HepG2 (cell line): ENCODE measurements around the gene SNRPD3. TPM values are rescaled to one million over a fixed set of nuclear protein-coding genes. Genes with fewer than 3 reads are reported as not detected.

Source experiments
- ATF2 ChIP-seq: sonication (generic); formaldehyde crosslinking; IDR thresholded peaks from 2 replicates; pipeline ENCODE4 v1.4.0; 2020; ENCODE audit warnings: missing genetic modification reagents
- DR1 ChIP-seq: sonication (generic); formaldehyde crosslinking; IDR thresholded peaks from 2 replicates; pipeline ENCODE4 v1.8.0; 2021; ENCODE audit warnings: mild to moderate bottlenecking, missing genetic modification reagents, inconsistent platforms
- ELF4 ChIP-seq: sonication (generic); formaldehyde crosslinking; IDR thresholded peaks from 2 replicates; pipeline ENCODE4 v1.5.0; 2020; ENCODE audit warnings: missing genetic modification reagents, mild to moderate bottlenecking, moderate library complexity, borderline replicate concordance
- GATA4 ChIP-seq: sonication (generic); IDR thresholded peaks from 2 replicates; pipeline ENCODE4 v1.6.1; 2016; ENCODE audit warnings: antibody characterized with exemption, low read depth, borderline replicate concordance
- GFI1 ChIP-seq: sonication (generic); formaldehyde crosslinking; IDR thresholded peaks from 2 replicates; pipeline ENCODE4 v1.5.0; 2020; ENCODE audit warnings: missing genetic modification reagents, mild to moderate bottlenecking, borderline replicate concordance
- HNRNPL ChIP-seq: fragments of 200-400 bp; formaldehyde crosslinking; IDR thresholded peaks from 2 replicates; pipeline ENCODE4 v1.6.1; 2017; ENCODE audit warnings: mild to moderate bottlenecking, low read depth, low read length
- ISL2 ChIP-seq: sonication (generic); formaldehyde crosslinking; IDR thresholded peaks from 2 replicates; pipeline ENCODE4 v1.5.0; 2020; ENCODE audit warnings: missing genetic modification reagents
- SALL1 ChIP-seq: sonication (generic); formaldehyde crosslinking; IDR thresholded peaks from 2 replicates; pipeline ENCODE4 v1.8.0; 2022; ENCODE audit warnings: mild to moderate bottlenecking, missing genetic modification reagents
- SNRNP70 ChIP-seq: fragments of 200-400 bp; formaldehyde crosslinking; IDR thresholded peaks from 2 replicates; pipeline ENCODE4 v1.6.1; 2017; ENCODE audit warnings: mild to moderate bottlenecking, low read depth, low read length, moderate library complexity
- TCF12 ChIP-seq, 2 experiments: fragments of 450-650 bp in 1 of 2; sonication (generic) in 1 of 2; formaldehyde crosslinking in 1 of 2; IDR thresholded peaks; 2 replicates each; pipeline versions ENCODE4 v1.6.1 to v1.8.0; 2017 to 2022; ENCODE audit warnings: antibody characterized with exemption in 1 of 2, mild to moderate bottlenecking in 1 of 2, missing genetic modification reagents in 1 of 2, moderate library complexity in 1 of 2
- ZBTB10 ChIP-seq: sonication (generic); formaldehyde crosslinking; IDR thresholded peaks from 2 replicates; pipeline ENCODE4 v1.4.0; 2020; ENCODE audit warnings: missing genetic modification reagents, borderline replicate concordance
- ZBTB20 ChIP-seq: sonication (generic); formaldehyde crosslinking; IDR thresholded peaks from 2 replicates; pipeline ENCODE4 v1.8.1; 2023; ENCODE audit warnings: missing genetic modification reagents, low read depth, mild to moderate bottlenecking, borderline replicate concordance
- ZNF207 ChIP-seq: fragments of 450-650 bp; IDR thresholded peaks from 2 replicates; pipeline ENCODE4 v1.6.1; 2016; ENCODE audit warnings: antibody characterized with exemption, borderline replicate concordance
- ZNF616 ChIP-seq: sonication (generic); formaldehyde crosslinking; IDR thresholded peaks from 2 replicates; pipeline ENCODE4 v1.5.0; 2020; ENCODE audit warnings: low read depth, mild to moderate bottlenecking, missing genetic modification reagents
- ZNF691 ChIP-seq: sonication (generic); formaldehyde crosslinking; IDR thresholded peaks from 2 replicates; pipeline ENCODE4 v1.4.0; 2020; ENCODE audit warnings: missing genetic modification reagents, low read depth, mild to moderate bottlenecking, borderline replicate concordance
- ZNF737 ChIP-seq: sonication (generic); formaldehyde crosslinking; IDR thresholded peaks from 2 replicates; pipeline ENCODE4 v1.5.0; 2020; ENCODE audit warnings: missing genetic modification reagents, mild to moderate bottlenecking, borderline replicate concordance
- ZSCAN5A ChIP-seq: sonication (generic); formaldehyde crosslinking; IDR thresholded peaks from 2 replicates; pipeline ENCODE4 v1.8.0; 2022; ENCODE audit warnings: mild to moderate bottlenecking, missing genetic modification reagents, borderline replicate concordance
- polyA plus RNA-seq, 8 experiments: library from polyadenylated mRNA; depleted of rRNA in 3 of 8; stranded (reverse) in 7 of 8; unstranded in 1 of 8; fragments of >200 nt; fragmentation: Illumina TruSeq in 4 of 8; extraction: Trizol in 4 of 8; gene quantifications; 2 replicates each; pipeline versions ENCODE4 v1.2.1 to v1.2.3, GENCODE V29; 2011 to 2016; ENCODE audit warnings: low read depth in 4 of 8, missing spikeins in 1 of 8, mixed read lengths in 1 of 8; ENCODE audit not compliant: insufficient read depth in 1 of 8
- total RNA-seq, 5 experiments: library from RNA; depleted of rRNA; stranded (reverse); fragments of >200 nt; fragmentation: Illumina TruSeq; extraction: Trizol; gene quantifications; 2 replicates each; pipeline ENCODE4 v1.2.3, GENCODE V29; 2016; ENCODE audit warnings: low read depth in 1 of 5
- TF ChIP-seq, protein P1 (sequence below): sonication (generic); formaldehyde crosslinking; IDR thresholded peaks from 2 replicates; pipeline ENCODE4 v1.9.0; 2021; ENCODE audit warnings: missing genetic modification reagents, borderline replicate concordance

Gene SNRPD3
- total and polyA plus RNA-seq, 2 of the 13 experiments (the other 11 are each of a cell fraction or from before 2014, with no cell fraction given), result 110 to 209 TPM

DNA sequence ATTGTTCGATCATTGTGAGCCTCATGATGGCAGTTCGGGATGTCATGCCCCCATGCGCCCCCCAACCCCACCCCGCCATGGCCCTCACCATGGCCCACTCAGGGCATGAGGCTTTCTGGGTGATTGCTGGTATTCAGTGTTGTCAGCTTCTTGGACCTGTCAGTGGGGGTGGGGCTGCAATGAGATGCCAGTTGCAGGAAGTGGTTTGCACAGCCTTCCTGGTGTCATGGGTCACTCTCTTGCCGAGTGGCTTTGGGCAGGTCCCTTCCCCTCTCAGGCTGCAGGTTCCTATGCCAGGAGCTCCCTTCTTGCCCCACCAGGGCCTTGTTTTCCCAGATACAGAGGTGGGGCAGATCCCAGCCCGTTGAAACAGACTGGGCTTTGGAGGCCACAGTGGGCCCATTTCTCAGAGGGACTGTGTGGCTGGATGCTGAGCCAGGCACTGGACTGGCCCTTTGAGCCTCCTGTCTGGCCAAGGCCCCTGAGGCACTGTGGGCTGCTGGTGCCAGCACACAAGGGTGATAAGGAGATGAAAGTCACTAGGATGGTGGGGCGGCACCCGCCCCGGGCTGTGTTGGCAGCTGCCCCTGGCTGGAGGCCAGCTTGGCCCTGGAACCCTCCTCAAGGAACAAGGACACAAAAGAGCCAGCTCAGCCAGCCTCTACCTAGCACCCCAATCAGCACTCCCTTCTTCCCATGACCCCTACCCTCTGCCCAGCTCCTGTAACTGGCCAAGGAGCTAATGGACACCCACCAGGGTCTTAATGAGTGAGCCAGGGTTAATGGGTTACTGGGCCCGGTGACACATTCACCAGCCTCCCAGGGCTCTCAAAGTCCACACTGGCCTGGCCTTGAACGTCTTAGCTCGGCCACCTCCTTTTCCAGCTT is 45.7 kb downstream of the SNRPD3 start (continued):
- TF ChIP-seq ZNF691 (CRISPR knock-in tag) (no peak), ATF2 (CRISPR knock-in tag) (no peak), ISL2 (CRISPR knock-in tag) (peak; percentile 38; the same call in 1 of the 2 replicates), ZBTB20 (no peak), HNRNPL (peak; percentile 99), TCF12 (IDR thresholded peaks at IDR 0.05) (no peak), TCF12 (CRISPR knock-in tag; IDR thresholded peaks at IDR 0.05) (no peak), ZNF737 (CRISPR knock-in tag) (no peak), ZBTB10 (CRISPR knock-in tag) (no peak), ZSCAN5A (no peak), ELF4 (no peak; the same call in 1 of the 2 replicates), SALL1 (CRISPR knock-in tag) (peak; percentile 71; the same call in 1 of the 2 replicates), DR1 (CRISPR knock-in tag) (no peak; the same call in 1 of the 2 replicates), SNRNP70 (no peak), ZNF616 (CRISPR knock-in tag) (no peak), GFI1 (CRISPR knock-in tag) (no peak), GATA4 (peak; percentile 49; the same call in 1 of the 2 replicates), ZNF207 (no peak)
- TF ChIP-seq, protein P1, sequence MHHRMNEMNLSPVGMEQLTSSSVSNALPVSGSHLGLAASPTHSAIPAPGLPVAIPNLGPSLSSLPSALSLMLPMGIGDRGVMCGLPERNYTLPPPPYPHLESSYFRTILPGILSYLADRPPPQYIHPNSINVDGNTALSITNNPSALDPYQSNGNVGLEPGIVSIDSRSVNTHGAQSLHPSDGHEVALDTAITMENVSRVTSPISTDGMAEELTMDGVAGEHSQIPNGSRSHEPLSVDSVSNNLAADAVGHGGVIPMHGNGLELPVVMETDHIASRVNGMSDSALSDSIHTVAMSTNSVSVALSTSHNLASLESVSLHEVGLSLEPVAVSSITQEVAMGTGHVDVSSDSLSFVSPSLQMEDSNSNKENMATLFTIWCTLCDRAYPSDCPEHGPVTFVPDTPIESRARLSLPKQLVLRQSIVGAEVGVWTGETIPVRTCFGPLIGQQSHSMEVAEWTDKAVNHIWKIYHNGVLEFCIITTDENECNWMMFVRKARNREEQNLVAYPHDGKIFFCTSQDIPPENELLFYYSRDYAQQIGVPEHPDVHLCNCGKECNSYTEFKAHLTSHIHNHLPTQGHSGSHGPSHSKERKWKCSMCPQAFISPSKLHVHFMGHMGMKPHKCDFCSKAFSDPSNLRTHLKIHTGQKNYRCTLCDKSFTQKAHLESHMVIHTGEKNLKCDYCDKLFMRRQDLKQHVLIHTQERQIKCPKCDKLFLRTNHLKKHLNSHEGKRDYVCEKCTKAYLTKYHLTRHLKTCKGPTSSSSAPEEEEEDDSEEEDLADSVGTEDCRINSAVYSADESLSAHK (CRISPR knock-in tag), result no peak
